ENCODE results near the gene WDR81. TPM values are rescaled to one million over a fixed set of nuclear protein-coding genes. Genes with fewer than 3 reads are reported as not detected.

WDR81 gene
- total and polyA plus RNA-seq, 2 experiments from 2014 or later: 3.5 to 14.5 TPM

DNA sequence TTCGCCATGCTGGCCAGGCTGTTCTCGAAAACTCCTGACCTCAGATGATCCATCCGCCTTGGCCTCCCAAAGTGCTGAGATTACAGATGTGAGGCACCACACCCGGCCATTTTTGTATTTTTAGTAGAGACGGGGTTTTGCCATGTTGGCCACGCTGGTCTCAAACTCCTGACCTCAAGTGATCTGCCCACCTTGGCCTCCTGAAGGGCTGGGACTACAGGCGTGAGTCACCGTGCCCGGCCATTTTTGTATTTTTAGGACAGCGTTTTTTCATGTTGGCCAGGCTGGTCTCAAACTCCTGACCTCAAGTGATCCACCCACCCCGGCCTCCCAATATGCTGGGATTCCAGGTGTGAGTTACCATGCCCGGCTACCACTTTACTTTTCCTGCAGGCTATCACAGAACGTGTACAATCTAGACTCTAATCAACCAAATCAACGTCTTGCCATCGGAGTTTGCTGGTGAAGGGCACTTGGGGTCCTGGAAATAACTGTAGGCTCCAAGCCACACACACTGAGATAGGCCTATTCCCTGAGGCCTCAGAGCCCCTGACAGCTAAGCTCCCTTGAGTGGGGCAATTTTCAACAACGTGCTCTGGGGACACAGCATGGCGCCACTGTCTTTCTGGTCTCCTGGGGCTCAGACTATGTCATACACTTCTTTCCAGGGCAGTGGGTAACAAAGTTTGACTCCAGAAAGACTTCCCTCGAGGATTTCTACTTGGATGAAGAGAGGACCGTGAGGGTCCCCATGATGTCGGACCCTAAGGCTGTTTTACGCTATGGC is 50.1 kb downstream of the WDR81 start (continued):
- TF ChIP-seq, protein P1, sequence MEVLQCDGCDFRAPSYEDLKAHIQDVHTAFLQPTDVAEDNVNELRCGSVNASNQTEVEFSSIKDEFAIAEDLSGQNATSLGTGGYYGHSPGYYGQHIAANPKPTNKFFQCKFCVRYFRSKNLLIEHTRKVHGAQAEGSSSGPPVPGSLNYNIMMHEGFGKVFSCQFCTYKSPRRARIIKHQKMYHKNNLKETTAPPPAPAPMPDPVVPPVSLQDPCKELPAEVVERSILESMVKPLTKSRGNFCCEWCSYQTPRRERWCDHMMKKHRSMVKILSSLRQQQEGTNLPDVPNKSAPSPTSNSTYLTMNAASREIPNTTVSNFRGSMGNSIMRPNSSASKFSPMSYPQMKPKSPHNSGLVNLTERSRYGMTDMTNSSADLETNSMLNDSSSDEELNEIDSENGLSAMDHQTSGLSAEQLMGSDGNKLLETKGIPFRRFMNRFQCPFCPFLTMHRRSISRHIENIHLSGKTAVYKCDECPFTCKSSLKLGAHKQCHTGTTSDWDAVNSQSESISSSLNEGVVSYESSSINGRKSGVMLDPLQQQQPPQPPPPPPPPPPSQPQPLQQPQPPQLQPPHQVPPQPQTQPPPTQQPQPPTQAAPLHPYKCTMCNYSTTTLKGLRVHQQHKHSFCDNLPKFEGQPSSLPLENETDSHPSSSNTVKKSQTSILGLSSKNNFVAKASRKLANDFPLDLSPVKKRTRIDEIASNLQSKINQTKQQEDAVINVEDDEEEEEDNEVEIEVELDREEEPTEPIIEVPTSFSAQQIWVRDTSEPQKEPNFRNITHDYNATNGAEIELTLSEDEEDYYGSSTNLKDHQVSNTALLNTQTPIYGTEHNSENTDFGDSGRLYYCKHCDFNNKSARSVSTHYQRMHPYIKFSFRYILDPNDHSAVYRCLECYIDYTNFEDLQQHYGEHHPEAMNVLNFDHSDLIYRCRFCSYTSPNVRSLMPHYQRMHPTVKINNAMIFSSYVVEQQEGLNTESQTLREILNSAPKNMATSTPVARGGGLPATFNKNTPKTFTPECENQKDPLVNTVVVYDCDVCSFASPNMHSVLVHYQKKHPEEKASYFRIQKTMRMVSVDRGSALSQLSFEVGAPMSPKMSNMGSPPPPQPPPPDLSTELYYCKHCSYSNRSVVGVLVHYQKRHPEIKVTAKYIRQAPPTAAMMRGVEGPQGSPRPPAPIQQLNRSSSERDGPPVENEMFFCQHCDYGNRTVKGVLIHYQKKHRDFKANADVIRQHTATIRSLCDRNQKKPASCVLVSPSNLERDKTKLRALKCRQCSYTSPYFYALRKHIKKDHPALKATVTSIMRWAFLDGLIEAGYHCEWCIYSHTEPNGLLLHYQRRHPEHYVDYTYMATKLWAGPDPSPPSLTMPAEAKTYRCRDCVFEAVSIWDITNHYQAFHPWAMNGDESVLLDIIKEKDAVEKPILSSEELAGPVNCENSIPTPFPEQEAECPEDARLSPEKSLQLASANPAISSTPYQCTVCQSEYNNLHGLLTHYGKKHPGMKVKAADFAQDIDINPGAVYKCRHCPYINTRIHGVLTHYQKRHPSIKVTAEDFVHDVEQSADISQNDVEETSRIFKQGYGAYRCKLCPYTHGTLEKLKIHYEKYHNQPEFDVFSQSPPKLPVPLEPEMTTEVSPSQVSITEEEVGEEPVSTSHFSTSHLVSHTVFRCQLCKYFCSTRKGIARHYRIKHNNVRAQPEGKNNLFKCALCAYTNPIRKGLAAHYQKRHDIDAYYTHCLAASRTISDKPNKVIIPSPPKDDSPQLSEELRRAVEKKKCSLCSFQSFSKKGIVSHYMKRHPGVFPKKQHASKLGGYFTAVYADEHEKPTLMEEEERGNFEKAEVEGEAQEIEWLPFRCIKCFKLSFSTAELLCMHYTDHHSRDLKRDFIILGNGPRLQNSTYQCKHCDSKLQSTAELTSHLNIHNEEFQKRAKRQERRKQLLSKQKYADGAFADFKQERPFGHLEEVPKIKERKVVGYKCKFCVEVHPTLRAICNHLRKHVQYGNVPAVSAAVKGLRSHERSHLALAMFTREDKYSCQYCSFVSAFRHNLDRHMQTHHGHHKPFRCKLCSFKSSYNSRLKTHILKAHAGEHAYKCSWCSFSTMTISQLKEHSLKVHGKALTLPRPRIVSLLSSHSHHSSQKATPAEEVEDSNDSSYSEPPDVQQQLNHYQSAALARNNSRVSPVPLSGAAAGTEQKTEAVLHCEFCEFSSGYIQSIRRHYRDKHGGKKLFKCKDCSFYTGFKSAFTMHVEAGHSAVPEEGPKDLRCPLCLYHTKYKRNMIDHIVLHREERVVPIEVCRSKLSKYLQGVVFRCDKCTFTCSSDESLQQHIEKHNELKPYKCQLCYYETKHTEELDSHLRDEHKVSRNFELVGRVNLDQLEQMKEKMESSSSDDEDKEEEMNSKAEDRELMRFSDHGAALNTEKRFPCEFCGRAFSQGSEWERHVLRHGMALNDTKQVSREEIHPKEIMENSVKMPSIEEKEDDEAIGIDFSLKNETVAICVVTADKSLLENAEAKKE (CRISPR knock-in tag; IDR thresholded peaks at IDR 0.05): no peak
- TF ChIP-seq CREB1 (CRISPR knock-in tag; IDR thresholded peaks at IDR 0.05; ENCODE audit: low read depth): no peak
- TF ChIP-seq, protein P2, sequence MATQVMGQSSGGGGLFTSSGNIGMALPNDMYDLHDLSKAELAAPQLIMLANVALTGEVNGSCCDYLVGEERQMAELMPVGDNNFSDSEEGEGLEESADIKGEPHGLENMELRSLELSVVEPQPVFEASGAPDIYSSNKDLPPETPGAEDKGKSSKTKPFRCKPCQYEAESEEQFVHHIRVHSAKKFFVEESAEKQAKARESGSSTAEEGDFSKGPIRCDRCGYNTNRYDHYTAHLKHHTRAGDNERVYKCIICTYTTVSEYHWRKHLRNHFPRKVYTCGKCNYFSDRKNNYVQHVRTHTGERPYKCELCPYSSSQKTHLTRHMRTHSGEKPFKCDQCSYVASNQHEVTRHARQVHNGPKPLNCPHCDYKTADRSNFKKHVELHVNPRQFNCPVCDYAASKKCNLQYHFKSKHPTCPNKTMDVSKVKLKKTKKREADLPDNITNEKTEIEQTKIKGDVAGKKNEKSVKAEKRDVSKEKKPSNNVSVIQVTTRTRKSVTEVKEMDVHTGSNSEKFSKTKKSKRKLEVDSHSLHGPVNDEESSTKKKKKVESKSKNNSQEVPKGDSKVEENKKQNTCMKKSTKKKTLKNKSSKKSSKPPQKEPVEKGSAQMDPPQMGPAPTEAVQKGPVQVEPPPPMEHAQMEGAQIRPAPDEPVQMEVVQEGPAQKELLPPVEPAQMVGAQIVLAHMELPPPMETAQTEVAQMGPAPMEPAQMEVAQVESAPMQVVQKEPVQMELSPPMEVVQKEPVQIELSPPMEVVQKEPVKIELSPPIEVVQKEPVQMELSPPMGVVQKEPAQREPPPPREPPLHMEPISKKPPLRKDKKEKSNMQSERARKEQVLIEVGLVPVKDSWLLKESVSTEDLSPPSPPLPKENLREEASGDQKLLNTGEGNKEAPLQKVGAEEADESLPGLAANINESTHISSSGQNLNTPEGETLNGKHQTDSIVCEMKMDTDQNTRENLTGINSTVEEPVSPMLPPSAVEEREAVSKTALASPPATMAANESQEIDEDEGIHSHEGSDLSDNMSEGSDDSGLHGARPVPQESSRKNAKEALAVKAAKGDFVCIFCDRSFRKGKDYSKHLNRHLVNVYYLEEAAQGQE (IDR thresholded peaks at IDR 0.05; ENCODE audit: unreplicated experiment): no peak

DNA sequence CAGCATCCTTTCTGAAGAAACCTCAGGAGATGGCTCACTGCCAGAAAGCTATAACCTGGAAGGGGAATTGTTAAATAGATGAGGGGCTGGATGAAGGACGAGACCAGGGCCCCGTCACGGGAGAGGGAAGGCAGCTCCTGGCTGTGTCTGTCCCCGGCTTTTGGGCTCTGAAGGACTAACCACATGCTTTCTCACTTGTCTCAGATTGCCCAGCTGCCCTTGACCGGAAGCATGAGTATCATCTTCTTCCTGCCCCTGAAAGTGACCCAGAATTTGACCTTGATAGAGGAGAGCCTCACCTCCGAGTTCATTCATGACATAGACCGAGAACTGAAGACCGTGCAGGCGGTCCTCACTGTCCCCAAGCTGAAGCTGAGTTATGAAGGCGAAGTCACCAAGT is 51.8 kb downstream of the WDR81 start:
- H3K27me3 Mint-ChIP-seq (ENCODE audit: insufficient read depth, low read depth, poor library complexity): peaks cover 11% of the 10 kb centered on the region
- Histone ChIP-seq H3K27me3 (ENCODE audit: insufficient read depth) (no peaks in the 10 kb centered on the region), H4K20me1 (replicated peaks; ENCODE audit: insufficient read depth) (no peaks in the 10 kb centered on the region), H3K4me1 (ENCODE audit: insufficient read depth) (no peaks in the 10 kb centered on the region), H3K4me3 (no peak overlapping the region), H3F3A (replicated peaks; ENCODE audit: low read depth) (no peaks in the 10 kb centered on the region), H3K27ac (ENCODE audit: low read depth) (no peak overlapping the region), H3K79me2 (replicated peaks; ENCODE audit: insufficient read depth) (no peaks in the 10 kb centered on the region), H3K9me2 (ENCODE audit: insufficient read depth) (no peaks in the 10 kb centered on the region), H3K4me2 (no peak overlapping the region), H3K36me3 (ENCODE audit: insufficient read depth) (peaks cover 21% of the 10 kb centered on the region), H2AFZ (no peak overlapping the region)
- TF ChIP-seq, protein P3, sequence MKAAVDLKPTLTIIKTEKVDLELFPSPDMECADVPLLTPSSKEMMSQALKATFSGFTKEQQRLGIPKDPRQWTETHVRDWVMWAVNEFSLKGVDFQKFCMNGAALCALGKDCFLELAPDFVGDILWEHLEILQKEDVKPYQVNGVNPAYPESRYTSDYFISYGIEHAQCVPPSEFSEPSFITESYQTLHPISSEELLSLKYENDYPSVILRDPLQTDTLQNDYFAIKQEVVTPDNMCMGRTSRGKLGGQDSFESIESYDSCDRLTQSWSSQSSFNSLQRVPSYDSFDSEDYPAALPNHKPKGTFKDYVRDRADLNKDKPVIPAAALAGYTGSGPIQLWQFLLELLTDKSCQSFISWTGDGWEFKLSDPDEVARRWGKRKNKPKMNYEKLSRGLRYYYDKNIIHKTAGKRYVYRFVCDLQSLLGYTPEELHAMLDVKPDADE (IDR thresholded peaks at IDR 0.05): no peak
- TF ChIP-seq EZH2phosphoT487 (IDR thresholded peaks at IDR 0.05; ENCODE audit: unreplicated experiment) (no peak), JUNB (IDR thresholded peaks at IDR 0.05; ENCODE audit: unreplicated experiment) (no peak), CREB1 (CRISPR knock-in tag; IDR thresholded peaks at IDR 0.05; ENCODE audit: low read depth) (no peak), POLR2AphosphoS5 (IDR thresholded peaks at IDR 0.05; ENCODE audit: low read depth) (no peak), ZNF331 (CRISPR knock-in tag; IDR thresholded peaks at IDR 0.05; ENCODE audit: low read depth) (no peak)
- no peaks in the 10 kb centered on the region for H3K4me1 Mint-ChIP-seq
- no peaks in the 10 kb centered on the region for H3K9me3 Mint-ChIP-seq
- no peak overlapping the region for H3K4me3 Mint-ChIP-seq
- ATAC-seq (no peak), DNase-seq (ENCODE audit: low spot score) (no peak)
- H3K36me3 Mint-ChIP-seq (ENCODE audit: low read depth): peaks cover 51% of the 10 kb centered on the region
- no peak overlapping the region; the same call in 1 of the 2 replicates for H3K27ac Mint-ChIP-seq
